ENCODE data around the gene COX5B. TPM values are rescaled to one million over a fixed set of nuclear protein-coding genes. Genes with fewer than 3 reads are reported as not detected.

COX5B gene
- total and polyA plus RNA-seq, 9 of the 15 experiments (the other 6 are each of a cell fraction or from before 2014, with no cell fraction given) = 154 to 1,424 (median 487) TPM

GRCh38 chr2:97664636-97664970 lies 18.7 kb downstream of the COX5B start (continued):
- TF ChIP-seq SAFB2 (IDR thresholded peaks at IDR 0.05; ENCODE audit: borderline replicate concordance, low read depth, low read length, severe bottlenecking) (no peak), CREB3L1 (IDR thresholded peaks at IDR 0.05; ENCODE audit: borderline replicate concordance, low read depth) (0 out of 2 replicates have a peak, but pooled peaks have one; percentile 19), PRDM10 (IDR thresholded peaks at IDR 0.05; ENCODE audit: partially characterized antibody) (no peak), BRD9 (IDR thresholded peaks at IDR 0.05; ENCODE audit: low read depth, partially characterized antibody) (peak; percentile 93), FOXJ2 (tag; IDR thresholded peaks at IDR 0.05) (peak; percentile 13; the same call in 1 of the 2 replicates), ZBTB9 (CRISPR knock-in tag; IDR thresholded peaks at IDR 0.05) (no peak), TOE1 (IDR thresholded peaks at IDR 0.05; ENCODE audit: borderline replicate concordance) (no peak), TOE1 (CRISPR knock-in tag; IDR thresholded peaks at IDR 0.05; ENCODE audit: borderline replicate concordance, low read depth) (no peak), STAT5B (CRISPR knock-in tag; IDR thresholded peaks at IDR 0.05) (no peak), KAT2B (IDR thresholded peaks at IDR 0.05; ENCODE audit: low read depth, low read length) (no peak), ATF6 (CRISPR knock-in tag; IDR thresholded peaks at IDR 0.05) (no peak), ARID2 (IDR thresholded peaks at IDR 0.05) (no peak), ZNF282 (CRISPR knock-in tag; IDR thresholded peaks at IDR 0.05) (no peak), PPARD (CRISPR knock-in tag; IDR thresholded peaks at IDR 0.05) (no peak), ZNF431 (CRISPR knock-in tag; IDR thresholded peaks at IDR 0.05) (no peak), ZNF79 (CRISPR knock-in tag; IDR thresholded peaks at IDR 0.05; ENCODE audit: low read depth) (no peak), ZNF24 (IDR thresholded peaks at IDR 0.05) (0 out of 2 replicates have a peak, but pooled peaks have one; percentile 13), THRB (CRISPR knock-in tag; conservative IDR thresholded peaks at IDR 0.05) (no peak)

Data from K562 (cell line).